ENCODE results near the gene SLC22A14. TPM values are rescaled to one million over a fixed set of nuclear protein-coding genes. Genes with fewer than 3 reads are reported as not detected.
A peak's percentile ranks its signal among the peaks of the same experiment; 100 is the strongest.

SLC22A14 gene
- total RNA-seq, 1 donor = 0.86 TPM

DNA sequence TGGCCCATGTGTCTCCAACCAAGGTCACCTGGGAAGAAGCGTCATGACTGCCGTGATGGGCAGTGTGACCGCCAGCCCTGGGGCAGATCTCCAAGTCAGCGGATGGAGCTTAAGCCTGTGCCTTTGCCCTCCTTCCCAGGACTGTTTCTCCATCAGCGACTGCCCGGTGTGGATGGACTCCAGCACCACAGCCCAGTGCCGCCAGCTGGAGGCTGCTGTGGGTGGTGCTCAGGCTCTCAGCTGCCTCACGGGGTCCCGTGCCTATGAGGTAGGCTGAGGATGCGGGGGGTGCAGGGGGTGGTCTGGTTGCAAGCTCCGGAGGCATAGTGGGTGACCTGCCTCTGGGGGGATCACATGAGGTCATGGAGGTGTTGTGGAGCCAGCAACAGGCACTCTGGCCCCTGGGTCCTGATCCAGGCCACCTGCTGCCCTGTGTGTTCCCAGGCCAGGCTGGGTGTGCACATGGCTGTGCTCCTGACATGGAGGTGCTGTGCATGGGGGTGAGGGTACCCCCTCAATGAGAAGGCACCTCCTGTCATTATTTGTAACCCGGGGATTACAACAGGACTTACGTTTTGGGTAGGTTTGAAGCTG lies 83.5 kb downstream of the SLC22A14 start:
- no peak overlapping the region for H3K4me3 ChIP-seq (ENCODE audit: low read depth, low read length)
- DNase-seq (ENCODE audit: low read depth) = no peak

DNA sequence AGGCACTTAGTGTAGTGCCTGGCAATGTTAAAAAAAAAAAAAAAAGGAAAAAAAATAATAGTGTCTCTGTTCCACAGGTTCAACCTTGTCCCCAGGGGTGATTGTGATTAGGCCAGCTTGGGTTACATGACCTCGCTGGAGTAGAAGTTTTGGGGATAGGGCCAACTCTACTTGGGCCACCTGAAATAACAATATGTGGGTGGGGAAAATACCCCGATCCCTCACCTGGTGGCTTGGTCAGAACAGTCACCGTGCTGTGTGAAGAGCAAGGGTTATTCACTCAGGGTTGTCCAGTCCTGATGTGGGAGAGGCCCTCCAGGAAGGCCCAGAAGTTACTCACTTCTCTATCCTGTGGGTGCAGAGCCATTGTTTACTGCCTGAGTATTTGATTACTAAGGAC lies 84.0 kb downstream of the SLC22A14 start:
- TF ChIP-seq, protein P1, sequence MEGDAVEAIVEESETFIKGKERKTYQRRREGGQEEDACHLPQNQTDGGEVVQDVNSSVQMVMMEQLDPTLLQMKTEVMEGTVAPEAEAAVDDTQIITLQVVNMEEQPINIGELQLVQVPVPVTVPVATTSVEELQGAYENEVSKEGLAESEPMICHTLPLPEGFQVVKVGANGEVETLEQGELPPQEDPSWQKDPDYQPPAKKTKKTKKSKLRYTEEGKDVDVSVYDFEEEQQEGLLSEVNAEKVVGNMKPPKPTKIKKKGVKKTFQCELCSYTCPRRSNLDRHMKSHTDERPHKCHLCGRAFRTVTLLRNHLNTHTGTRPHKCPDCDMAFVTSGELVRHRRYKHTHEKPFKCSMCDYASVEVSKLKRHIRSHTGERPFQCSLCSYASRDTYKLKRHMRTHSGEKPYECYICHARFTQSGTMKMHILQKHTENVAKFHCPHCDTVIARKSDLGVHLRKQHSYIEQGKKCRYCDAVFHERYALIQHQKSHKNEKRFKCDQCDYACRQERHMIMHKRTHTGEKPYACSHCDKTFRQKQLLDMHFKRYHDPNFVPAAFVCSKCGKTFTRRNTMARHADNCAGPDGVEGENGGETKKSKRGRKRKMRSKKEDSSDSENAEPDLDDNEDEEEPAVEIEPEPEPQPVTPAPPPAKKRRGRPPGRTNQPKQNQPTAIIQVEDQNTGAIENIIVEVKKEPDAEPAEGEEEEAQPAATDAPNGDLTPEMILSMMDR (IDR thresholded peaks at IDR 0.05; ENCODE audit: insufficient read depth, low read depth, low read length) = no peak
- no peak for DNase-seq (ENCODE audit: low read depth)
- H3K4me3 ChIP-seq (ENCODE audit: low read depth, low read length) = no peak overlapping the region

More for the DNA sequence above, 83.5 kb downstream of the SLC22A14 start:
- TF ChIP-seq, protein P1 (IDR thresholded peaks at IDR 0.05; ENCODE audit: insufficient read depth, low read depth, low read length) = no peak

DNA sequence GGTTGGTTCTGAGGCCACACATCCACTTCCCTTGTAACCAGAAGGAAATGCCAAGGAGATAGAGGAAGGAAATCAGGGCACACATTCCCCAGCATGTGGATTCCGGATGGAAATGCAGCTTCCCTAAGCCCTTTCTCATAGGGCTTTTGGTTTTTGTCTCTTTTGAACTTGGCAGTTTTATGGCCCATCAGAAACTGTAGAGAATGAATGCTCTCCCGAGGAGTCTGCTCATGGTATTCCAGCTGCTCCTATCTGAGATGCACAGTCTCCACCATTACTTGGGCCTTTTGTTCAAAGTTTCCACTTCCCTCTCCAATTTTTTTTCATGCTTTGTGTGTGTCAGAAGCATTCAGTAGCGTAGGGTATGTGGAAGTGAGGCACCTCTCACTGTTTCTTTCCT lies 85.7 kb downstream of the SLC22A14 start:
- TF ChIP-seq, protein P1 (IDR thresholded peaks at IDR 0.05; ENCODE audit: insufficient read depth, low read depth, low read length) = no peak
- peak; percentile 73 for DNase-seq (ENCODE audit: low read depth)
- no peak overlapping the region for H3K4me3 ChIP-seq (ENCODE audit: low read depth, low read length)

Small RNA genes within 50 kb of the gene (small RNA-seq; reads per million reads assigned to genes)
- not detected for gene RNU6-235P

Other genes with a start within 250 kb of the SLC22A14 start
- under 0.01 TPM in 1 of 2 replicates, not detected in the other for gene DLEC1, start 243.1 kb upstream of the SLC22A14 start, total RNA-seq
- gene ACAA1, start 145.2 kb upstream of the SLC22A14 start, total RNA-seq = 18.1 and 20.0 TPM in 2 replicates
- gene MYD88, start 143.6 kb upstream of the SLC22A14 start, total RNA-seq = 6.9 and 10.6 TPM in 2 replicates
- gene OXSR1, start 116.8 kb upstream of the SLC22A14 start, total RNA-seq = 42.2 and 68.2 TPM in 2 replicates
- gene SLC22A13, start 16.5 kb upstream of the SLC22A14 start, total RNA-seq = 0.32 and 0.43 TPM in 2 replicates
- gene XYLB, start 64.5 kb downstream of the SLC22A14 start, total RNA-seq = 4.3 and 4.8 TPM in 2 replicates
- gene ACVR2B, start 171.6 kb downstream of the SLC22A14 start, total RNA-seq = 1.3 and 1.9 TPM in 2 replicates
- 12.9 and 15.1 TPM in 2 replicates for gene EXOG, start 214.0 kb downstream of the SLC22A14 start, total RNA-seq

Data from fibroblast of villous mesenchyme (primary cell).